Activated CD4-positive, alpha-beta T cell treated with anti-CD3 and anti-CD28 coated beads, Interleukin-2, amount 10 ng/mL, durations not matched to agents 7 days and 5 days (primary cell): ENCODE measurements around the gene MARS1. TPM values are rescaled to one million over a fixed set of nuclear protein-coding genes. Genes with fewer than 3 reads are reported as not detected.

ENCODE experiments used
- CTCF ChIA-PET: fragments of 350-600 bp; sonication (Branson Sonifier 250); formaldehyde crosslinking; loops from one replicate; lab custom pipeline; 2021; ENCODE audit warnings: antibody characterized with exemption; lab: Charles Lee
- POLR2A ChIA-PET: fragments of 350-600 bp; sonication (Branson Sonifier 250); formaldehyde crosslinking; loops from one replicate; lab custom pipeline; 2021; ENCODE audit warnings: antibody characterized with exemption; lab: Charles Lee
- DNase-seq: peaks from one replicate; pipeline ENCODE4 v3.0.0-alpha.2; 2020
- H3K27ac Mint-ChIP-seq: one replicate; pipeline ENCODE4 v1.8.0; 2021; ENCODE audit warnings: mild to moderate bottlenecking, moderate library complexity, mixed read lengths
- H3K27me3 Mint-ChIP-seq: one replicate; pipeline ENCODE4 v1.8.0; 2021; ENCODE audit warnings: mixed read lengths
- H3K36me3 Mint-ChIP-seq: one replicate; pipeline ENCODE4 v1.8.0; 2021; ENCODE audit warnings: low read depth, mixed read lengths
- H3K4me1 Mint-ChIP-seq: one replicate; pipeline ENCODE4 v1.8.0; 2021; ENCODE audit warnings: mixed read lengths
- H3K4me3 Mint-ChIP-seq: one replicate; pipeline ENCODE4 v1.8.0; 2021; ENCODE audit warnings: mild to moderate bottlenecking, moderate library complexity, mixed read lengths
- H3K9me3 Mint-ChIP-seq: one replicate; pipeline ENCODE4 v1.8.0; 2021; ENCODE audit warnings: mixed read lengths
- total RNA-seq, 2 experiments: library from RNA; stranded (reverse); gene quantifications; one replicate each; pipeline ENCODE4 v1.2.3, GENCODE V29; 2021

The MARS1 gene
- total RNA-seq, 2 experiments from 2014 or later: 214 to 247 TPM

DNA sequence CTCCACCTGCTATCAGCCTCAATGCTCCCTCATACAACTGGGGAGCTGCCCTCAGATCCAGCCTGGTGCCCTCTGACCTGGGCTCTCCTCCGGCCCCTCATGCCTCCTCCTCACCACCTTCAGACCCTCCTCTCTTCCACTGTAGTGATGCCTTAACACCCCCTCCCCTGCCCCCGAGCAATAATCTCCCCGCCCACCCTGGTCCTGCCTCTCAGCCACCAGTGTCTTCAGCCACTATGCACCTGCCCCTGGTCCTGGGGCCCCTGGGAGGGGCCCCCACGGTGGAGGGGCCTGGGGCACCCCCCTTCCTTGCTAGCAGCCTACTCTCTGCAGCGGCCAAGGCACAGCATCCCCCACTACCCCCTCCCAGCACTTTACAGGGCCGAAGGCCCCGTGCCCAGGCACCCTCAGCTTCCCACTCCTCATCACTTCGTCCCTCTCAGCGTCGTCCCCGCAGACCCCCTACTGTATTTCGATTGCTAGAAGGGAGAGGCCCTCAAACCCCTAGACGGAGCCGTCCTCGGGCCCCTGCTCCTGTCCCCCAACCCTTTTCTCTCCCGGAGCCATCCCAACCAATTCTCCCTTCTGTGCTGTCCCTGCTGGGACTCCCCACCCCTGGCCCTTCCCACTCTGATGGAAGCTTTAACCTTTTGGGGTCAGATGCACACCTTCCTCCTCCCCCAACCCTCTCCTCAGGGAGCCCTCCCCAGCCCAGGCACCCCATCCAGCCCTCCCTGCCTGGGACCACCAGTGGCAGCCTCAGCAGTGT lies 37.9 kb downstream of the MARS1 start:
- no peak for DNase-seq
- ChIA-PET POLR2A (no interaction called here), CTCF (interaction anchor here (1.5 to 8.9 kb wide), 2 partner anchors 12 to 18 kb away, joined by 5 to 70 read pairs; no protein-coding TSS in a partner anchor)
- Mint-ChIP-seq H3K4me1 (peaks cover 42% of the 10 kb centered on the region), H3K27ac (no peak overlapping the region), H3K4me3 (no peak overlapping the region), H3K36me3 (peaks cover 33% of the 10 kb centered on the region), H3K27me3 (no peaks in the 10 kb centered on the region), H3K9me3 (no peaks in the 10 kb centered on the region)

DNA sequence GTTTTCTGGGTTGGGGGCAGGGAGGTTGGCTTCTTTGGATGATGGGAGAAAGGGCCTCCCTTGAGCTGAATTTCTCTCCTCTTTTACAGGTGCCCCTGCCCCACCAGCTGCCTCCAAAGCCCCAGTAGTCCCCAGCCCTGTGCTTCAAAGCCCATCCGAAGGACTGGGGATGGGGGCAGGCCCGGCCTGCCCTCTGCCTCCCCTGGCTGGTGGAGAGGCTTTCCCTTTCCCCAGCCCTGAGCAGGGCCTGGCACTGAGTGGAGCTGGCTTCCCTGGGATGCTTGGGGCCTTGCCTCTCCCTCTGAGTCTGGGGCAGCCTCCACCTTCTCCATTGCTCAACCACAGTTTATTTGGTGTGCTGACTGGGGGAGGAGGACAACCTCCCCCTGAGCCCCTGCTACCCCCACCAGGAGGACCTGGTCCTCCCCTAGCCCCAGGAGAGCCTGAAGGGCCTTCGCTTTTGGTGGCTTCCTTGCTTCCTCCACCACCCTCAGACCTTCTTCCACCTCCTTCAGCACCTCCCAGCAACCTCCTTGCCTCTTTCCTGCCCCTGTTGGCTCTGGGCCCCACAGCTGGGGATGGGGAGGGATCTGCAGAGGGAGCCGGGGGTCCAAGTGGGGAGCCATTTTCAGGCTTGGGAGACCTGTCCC lies 38.7 kb downstream of the MARS1 start:
- Mint-ChIP-seq H3K27ac (peak overlapping the region; percentile 46), H3K36me3 (peaks cover 36% of the 10 kb centered on the region), H3K4me3 (no peak overlapping the region), H3K27me3 (no peaks in the 10 kb centered on the region), H3K9me3 (no peaks in the 10 kb centered on the region), H3K4me1 (peaks cover 34% of the 10 kb centered on the region)
- CTCF ChIA-PET: interaction anchor here (0.7 to 8.9 kb wide), 2 partner anchors 11 to 73 kb away, joined by 3 to 70 read pairs; no protein-coding TSS in a partner anchor
- DNase-seq: no peak
- POLR2A ChIA-PET: interaction anchor here (0.6 kb wide), 1 partner anchor 54 kb away, joined by 7 read pairs; no protein-coding TSS in a partner anchor

DNA sequence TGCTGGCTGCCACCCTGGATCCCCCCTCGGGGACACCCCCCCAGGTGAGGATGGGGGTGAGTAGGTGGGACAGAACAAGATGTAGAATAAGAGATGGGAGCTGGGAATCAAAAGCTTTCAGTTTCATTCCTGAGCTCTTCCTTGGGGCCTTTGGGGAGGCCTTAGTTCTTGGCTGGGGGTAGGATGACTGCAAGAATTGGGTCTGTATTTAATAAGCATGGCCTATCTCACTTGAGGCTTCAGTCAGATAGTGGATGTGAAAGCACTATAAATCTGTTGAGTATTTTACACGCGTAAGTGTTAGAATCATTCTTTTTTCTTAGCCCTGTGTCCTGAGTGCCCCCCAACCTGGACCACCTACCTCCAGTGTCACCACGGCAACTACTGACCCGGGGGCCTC lies 39.3 kb downstream of the MARS1 start:
- H3K36me3 Mint-ChIP-seq: peaks cover 41% of the 10 kb centered on the region
- no peak overlapping the region for H3K4me3 Mint-ChIP-seq
- H3K27me3 Mint-ChIP-seq: no peaks in the 10 kb centered on the region
- DNase-seq: no peak
- no peaks in the 10 kb centered on the region for H3K9me3 Mint-ChIP-seq
- POLR2A ChIA-PET: interaction anchor here (0.6 kb wide), 1 partner anchor 54 kb away, joined by 7 read pairs; no protein-coding TSS in a partner anchor
- CTCF ChIA-PET: interaction anchor here (0.7 to 8.9 kb wide), 2 partner anchors 10 to 73 kb away, joined by 3 to 70 read pairs; no protein-coding TSS in a partner anchor
- H3K4me1 Mint-ChIP-seq: peaks cover 28% of the 10 kb centered on the region
- H3K27ac Mint-ChIP-seq: peak overlapping the region; percentile 25

DNA sequence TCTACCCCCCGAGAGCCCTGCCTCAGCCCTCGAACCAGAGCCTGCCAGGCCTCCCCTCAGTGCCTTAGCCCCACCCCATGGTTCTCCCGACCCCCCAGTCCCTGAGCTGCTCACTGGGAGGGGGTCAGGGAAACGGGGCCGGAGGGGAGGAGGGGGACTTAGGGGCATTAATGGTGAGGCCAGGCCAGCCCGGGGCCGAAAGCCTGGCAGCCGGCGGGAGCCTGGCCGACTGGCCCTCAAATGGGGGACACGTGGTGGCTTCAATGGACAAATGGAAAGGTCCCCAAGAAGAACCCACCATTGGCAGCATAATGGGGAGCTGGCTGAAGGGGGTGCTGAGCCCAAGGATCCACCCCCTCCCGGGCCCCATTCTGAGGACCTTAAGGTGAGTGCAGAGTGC lies 40.3 kb downstream of the MARS1 start:
- CTCF ChIA-PET: interaction anchor here (0.5 to 8.9 kb wide), 4 partner anchors 9 to 116 kb away, joined by 3 to 70 read pairs (median 3); partner anchors contain the start of gene DCTN2
- H3K4me3 Mint-ChIP-seq: no peak overlapping the region
- POLR2A ChIA-PET: no interaction called here
- no peaks in the 10 kb centered on the region for H3K27me3 Mint-ChIP-seq
- no peaks in the 10 kb centered on the region for H3K9me3 Mint-ChIP-seq
- H3K36me3 Mint-ChIP-seq: peaks cover 46% of the 10 kb centered on the region
- no peak for DNase-seq
- no peak overlapping the region for H3K27ac Mint-ChIP-seq
- peaks cover 24% of the 10 kb centered on the region for H3K4me1 Mint-ChIP-seq

DNA sequence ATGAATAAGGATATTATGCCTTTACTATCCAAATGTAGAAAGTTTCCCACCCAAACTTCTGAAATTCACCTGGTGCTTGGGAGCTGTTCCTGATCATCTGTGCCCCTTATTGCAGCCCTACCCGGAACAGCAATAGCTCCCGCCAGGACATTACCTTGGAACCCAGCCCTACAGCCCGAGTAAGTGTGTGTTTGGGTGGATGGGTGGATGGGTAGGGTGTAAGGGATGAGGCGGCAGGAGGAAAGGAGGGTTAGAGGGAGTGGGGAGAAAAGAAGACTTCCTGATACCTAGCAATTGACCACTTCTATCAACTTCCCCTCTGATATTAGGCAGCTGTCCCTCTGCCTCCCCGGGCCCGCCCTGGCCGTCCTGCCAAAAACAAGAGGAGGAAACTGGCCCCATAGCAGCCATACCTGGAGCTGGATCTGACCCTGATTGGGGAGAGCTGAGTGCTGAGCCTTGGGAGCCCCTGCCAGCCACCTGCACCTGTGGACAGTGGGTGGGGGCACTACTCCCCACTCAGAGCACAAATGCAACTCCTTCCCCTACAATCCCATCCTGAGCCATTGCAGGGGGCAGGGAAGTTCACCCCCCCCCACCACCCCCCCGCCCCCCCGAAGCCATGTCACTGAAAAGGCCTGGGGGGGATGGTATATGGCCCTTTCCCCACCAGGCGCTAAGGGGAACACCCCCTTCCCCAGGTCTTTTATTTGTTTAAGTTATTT lies 41.1 kb downstream of the MARS1 start:
- CTCF ChIA-PET: interaction anchor here (8.9 kb wide), 1 partner anchor 8 kb away, joined by 70 read pairs; no protein-coding TSS in a partner anchor
- POLR2A ChIA-PET: no interaction called here
- Mint-ChIP-seq H3K27ac (no peak overlapping the region), H3K27me3 (no peaks in the 10 kb centered on the region), H3K9me3 (no peaks in the 10 kb centered on the region), H3K36me3 (peaks cover 47% of the 10 kb centered on the region), H3K4me1 (peaks cover 16% of the 10 kb centered on the region), H3K4me3 (no peak overlapping the region)
- no peak for DNase-seq

DNA sequence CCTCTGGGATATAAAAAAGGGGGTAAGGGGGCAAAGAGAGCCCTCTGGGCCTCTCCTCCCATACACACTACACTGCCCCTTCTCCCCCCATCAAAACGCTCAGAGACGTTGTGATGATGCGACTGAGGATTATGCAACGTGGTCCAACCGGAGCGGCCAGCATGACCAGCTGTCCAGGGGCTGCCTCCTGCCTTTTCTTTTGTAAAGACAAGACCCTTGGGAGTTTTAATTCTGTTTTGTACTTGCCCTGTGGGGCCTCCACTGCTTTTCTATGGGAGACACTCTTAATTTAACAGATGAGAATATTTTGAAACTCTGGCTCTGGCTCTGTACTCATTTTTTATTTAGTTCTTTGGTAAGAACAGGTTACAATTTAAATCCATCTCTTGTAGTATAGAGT lies 42.0 kb downstream of the MARS1 start:
- no peaks in the 10 kb centered on the region for H3K27me3 Mint-ChIP-seq
- no peak overlapping the region for H3K27ac Mint-ChIP-seq
- no peak for DNase-seq
- H3K4me3 Mint-ChIP-seq: no peak overlapping the region
- H3K9me3 Mint-ChIP-seq: no peaks in the 10 kb centered on the region
- POLR2A ChIA-PET: no interaction called here
- CTCF ChIA-PET: interaction anchor here (8.9 kb wide), 1 partner anchor 8 kb away, joined by 70 read pairs; no protein-coding TSS in a partner anchor
- peaks cover 45% of the 10 kb centered on the region for H3K36me3 Mint-ChIP-seq
- H3K4me1 Mint-ChIP-seq: peaks cover 8% of the 10 kb centered on the region

DNA sequence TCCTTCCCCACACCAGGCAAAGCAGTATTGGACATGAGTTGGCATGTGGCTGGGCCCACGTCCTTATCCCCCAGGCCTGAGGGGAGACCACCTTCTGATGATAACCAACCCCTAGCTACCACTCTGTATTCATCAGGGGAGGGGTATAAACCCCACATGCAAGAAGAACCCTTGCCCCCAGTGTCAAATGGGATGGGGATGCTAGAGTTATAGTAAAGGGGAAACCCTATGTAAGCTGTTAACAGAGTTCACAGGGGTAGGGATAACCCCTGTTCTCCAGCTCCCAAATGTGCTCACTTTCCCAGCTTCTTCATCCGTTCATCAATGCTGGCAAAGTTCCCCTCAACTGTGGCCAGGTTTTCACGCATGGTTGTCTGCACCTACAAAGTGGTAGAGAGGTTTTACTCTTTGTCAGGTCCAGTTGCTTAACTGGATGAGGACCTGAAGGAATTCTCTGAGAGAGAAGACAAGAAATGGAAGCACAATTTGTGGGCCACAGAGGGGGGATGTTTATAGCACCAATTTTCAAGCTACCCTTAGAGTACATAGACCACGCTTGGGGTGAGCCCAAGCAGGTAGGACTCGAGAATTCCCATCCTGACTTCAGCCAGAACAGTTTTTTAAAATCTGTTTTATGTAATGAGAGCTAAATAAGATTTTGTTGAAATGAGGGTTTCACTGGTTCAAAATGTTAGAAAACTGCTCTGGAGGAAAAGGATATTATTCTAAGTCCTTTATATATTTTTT lies 42.7 kb downstream of the MARS1 start:
- Mint-ChIP-seq H3K36me3 (peaks cover 48% of the 10 kb centered on the region), H3K27ac (no peak overlapping the region), H3K27me3 (no peaks in the 10 kb centered on the region), H3K4me3 (no peak overlapping the region), H3K4me1 (peaks cover 5% of the 10 kb centered on the region), H3K9me3 (no peaks in the 10 kb centered on the region)
- ChIA-PET POLR2A (no interaction called here), CTCF (interaction anchor here (0.5 to 8.9 kb wide), 5 partner anchors 7 to 72 kb away, joined by 3 to 70 read pairs (median 3); partner anchors contain the start of genes DCTN2 and GLI1)
- DNase-seq: no peak

DNA sequence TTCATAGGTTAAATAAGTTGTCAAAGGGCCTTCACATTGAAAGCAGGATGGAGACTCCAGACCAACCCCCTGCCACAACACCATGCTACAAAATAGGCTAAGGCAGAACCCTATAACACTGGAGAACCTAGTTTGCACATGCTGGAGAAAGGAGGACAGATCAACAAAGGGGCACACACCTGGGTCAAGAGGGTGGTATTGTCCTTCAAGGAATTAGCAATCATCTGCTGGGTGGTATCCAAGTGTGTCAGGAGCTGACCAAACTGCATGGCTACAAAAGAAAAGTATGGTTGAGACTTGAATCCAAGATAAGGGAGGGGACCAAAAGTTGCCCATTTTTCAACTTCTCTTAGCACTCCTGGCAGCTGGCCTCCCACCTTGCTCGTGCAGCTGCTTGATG lies 44.0 kb downstream of the MARS1 start:
- Mint-ChIP-seq H3K4me1 (peaks cover 1% of the 10 kb centered on the region), H3K27me3 (no peaks in the 10 kb centered on the region), H3K9me3 (no peaks in the 10 kb centered on the region), H3K4me3 (no peak overlapping the region), H3K27ac (no peak overlapping the region), H3K36me3 (peaks cover 48% of the 10 kb centered on the region)
- POLR2A ChIA-PET: no interaction called here
- DNase-seq: no peak
- CTCF ChIA-PET: interaction anchor here (0.9 to 1.5 kb wide), 4 partner anchors 14 to 84 kb away, joined by 3 to 4 read pairs (median 4); partner anchors contain the start of gene GLI1

DNA sequence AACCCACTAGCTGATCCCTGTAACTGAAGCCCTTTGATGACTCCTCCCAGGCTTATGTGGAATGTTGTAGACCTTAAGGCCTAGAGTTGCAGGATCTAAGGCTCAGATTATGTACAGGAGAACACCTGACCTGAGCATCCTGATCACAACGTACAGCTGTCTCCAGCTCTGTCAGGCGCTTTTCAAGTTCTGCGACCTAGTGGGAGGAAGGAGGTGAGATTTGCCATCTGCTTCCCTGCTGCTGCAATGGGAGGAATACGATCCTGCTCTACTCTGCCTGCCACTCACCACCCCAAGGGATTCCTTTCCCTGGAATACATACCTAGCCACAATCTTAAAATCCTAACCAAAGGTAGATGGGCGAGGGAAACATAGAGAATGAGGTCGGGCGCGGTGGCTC lies 45.2 kb downstream of the MARS1 start:
- peaks cover 48% of the 10 kb centered on the region for H3K36me3 Mint-ChIP-seq
- CTCF ChIA-PET: interaction anchor here (0.8 to 8.3 kb wide), 6 partner anchors 6 to 208 kb away, joined by 3 to 70 read pairs (median 3); partner anchors contain the start of genes GLI1 and MBD6
- POLR2A ChIA-PET: no interaction called here
- no peak overlapping the region for H3K27ac Mint-ChIP-seq
- DNase-seq: no peak
- H3K4me3 Mint-ChIP-seq: no peak overlapping the region
- H3K27me3 Mint-ChIP-seq: no peaks in the 10 kb centered on the region
- H3K9me3 Mint-ChIP-seq: no peaks in the 10 kb centered on the region
- H3K4me1 Mint-ChIP-seq: no peaks in the 10 kb centered on the region

DNA sequence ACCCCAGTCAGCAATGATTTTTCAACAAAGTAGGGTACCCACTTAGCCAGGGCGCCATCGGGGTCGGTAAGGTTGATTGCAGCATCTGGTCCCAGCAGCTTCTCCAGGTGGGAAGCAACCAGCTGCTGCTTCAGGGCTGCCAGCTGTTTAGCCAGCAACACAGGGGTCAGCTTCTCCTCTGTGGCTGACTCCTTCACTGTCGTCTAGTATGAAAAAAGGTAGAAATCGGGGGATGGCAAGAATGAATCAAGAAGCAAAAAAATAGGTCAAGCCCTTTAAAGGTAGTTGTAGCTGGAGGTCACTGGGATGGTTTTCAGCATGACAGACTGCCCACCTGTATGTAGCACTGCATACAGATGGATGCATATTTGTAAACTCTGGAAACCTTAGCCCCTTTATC lies 46.4 kb downstream of the MARS1 start:
- POLR2A ChIA-PET: no interaction called here
- DNase-seq: no peak
- no peaks in the 10 kb centered on the region for H3K9me3 Mint-ChIP-seq
- H3K4me3 Mint-ChIP-seq: no peak overlapping the region
- H3K27ac Mint-ChIP-seq: no peak overlapping the region
- H3K27me3 Mint-ChIP-seq: no peaks in the 10 kb centered on the region
- CTCF ChIA-PET: interaction anchor here (0.9 to 8.3 kb wide), 4 partner anchors 7 to 76 kb away, joined by 3 to 70 read pairs (median 4); partner anchors contain the start of gene MBD6
- peaks cover 4% of the 10 kb centered on the region for H3K4me1 Mint-ChIP-seq
- peaks cover 45% of the 10 kb centered on the region for H3K36me3 Mint-ChIP-seq

DNA sequence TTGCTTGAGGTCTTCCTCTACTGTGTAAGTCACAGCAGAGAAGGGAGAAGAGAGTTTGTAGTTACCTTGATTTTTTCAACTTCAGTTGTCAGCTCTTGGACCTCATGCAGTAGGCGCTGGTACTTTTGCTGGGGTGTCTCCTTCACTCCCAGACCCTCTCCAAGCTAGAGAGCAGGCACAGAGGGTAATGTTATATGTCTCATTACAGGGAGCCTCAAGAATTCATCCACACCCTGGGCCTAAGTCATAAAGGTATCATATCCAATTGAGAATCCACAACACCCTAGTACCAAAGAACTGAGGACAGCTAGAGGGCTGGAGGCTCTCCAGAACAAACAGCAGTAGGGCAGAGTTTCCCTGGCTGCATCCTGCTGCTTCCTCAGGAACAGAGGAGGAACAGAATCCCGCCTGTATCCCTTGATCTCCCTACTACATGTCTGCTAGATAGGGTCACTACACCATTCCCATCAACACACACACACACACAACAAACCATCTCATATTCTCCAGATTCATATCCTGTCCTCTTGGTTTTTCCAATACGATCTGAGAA lies 47.2 kb downstream of the MARS1 start:
- ChIA-PET POLR2A (no interaction called here), CTCF (interaction anchor here (0.9 to 8.3 kb wide), 3 partner anchors 8 to 77 kb away, joined by 3 to 70 read pairs (median 6); partner anchors contain the start of gene MBD6)
- H3K27ac Mint-ChIP-seq: no peak overlapping the region

More for the DNA sequence above, 47.2 kb downstream of the MARS1 start:
- no peak for DNase-seq
- no peaks in the 10 kb centered on the region for H3K9me3 Mint-ChIP-seq
- peaks cover 39% of the 10 kb centered on the region for H3K36me3 Mint-ChIP-seq
- no peaks in the 10 kb centered on the region for H3K27me3 Mint-ChIP-seq
- no peak overlapping the region for H3K4me3 Mint-ChIP-seq
- H3K4me1 Mint-ChIP-seq: peaks cover 4% of the 10 kb centered on the region
